IPS-11a (cell line): ENCODE measurements around the gene ZFP36L1.
"Not testable (repeated sequence)": the region's sequence is repeated elsewhere in the genome, so short reads cannot be mapped to it uniquely, and the experiment has no call there.

Source experiments
- H3K4me3 ChIP-seq: one replicate; pipeline ENCODE4 v1.5.1; 2013; ENCODE audit warnings: low read depth, low read length, control low read depth

The ZFP36L1 gene

DNA sequence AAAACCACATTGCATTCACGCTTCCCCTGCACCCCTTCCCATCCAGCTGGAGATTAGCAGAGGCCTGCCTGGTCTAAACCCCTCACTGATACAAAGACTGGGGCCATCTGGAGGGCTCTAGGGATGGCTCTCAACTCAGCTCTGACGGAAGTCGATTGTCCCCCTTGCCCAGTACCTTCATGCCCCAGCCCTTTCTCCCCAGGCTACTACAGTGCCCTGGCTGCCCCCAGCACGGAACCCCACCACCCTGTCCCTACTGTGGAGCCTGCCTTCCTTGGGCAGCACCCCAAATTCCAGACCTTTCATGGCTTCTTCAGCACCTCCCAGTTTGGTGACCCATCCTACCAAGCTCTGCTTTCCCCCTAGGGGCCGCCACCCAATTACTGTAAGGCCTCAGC is 25.6 kb downstream of the ZFP36L1 start:
- H3K4me3 ChIP-seq, result no peak overlapping the region

DNA sequence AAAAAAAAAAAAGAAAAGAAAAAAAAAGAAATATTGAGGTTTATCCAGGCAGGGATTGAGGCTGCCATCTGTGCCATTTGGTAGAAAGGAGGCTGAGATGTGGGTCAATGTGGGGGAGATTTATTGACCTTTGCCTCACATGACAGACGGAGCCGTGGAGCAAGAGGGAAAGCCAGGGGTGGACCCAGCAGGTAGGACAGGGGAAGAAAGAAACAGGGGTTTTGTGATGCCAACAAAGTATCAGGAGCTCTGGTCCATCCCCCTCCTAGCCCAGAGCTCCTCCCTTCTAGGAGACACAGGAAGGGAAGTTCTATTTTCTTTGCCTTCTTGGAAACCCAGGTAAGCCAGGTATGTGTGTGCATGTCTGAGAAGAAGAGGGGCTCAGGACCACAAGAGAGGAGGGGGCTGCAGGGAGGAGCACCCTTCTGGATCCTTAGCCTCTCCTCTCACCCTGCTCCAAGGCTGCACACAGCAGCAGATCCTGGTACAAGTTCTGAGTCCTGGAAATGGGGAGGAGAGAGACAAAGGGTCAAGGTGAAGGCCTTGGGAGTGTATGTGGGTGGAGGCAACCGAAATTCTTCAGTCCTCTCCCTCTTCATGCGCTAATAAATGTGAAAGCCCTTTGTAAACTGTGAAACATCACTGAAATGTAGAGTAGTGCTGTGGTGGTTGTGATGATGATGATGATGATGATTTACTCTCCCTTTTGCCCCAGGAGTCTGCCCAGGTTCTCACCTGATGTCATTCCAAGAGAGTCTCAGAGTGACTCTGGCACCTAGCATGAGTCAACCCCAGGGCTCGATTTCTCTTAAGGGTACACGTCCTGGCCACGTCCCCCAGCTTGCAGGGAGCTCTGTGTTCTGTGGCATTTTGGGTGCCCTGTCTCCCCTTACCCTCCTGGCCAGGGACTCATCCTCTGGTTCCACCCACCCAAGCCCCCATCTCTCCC is 26.3 kb downstream of the ZFP36L1 start:
- H3K4me3 ChIP-seq, result no peak overlapping the region

- H3K4me3 ChIP-seq, result not testable (repeated sequence)
Observed at GRCh38 chr14:68763843-68764242, 29.0 kb downstream of the ZFP36L1 start.

DNA sequence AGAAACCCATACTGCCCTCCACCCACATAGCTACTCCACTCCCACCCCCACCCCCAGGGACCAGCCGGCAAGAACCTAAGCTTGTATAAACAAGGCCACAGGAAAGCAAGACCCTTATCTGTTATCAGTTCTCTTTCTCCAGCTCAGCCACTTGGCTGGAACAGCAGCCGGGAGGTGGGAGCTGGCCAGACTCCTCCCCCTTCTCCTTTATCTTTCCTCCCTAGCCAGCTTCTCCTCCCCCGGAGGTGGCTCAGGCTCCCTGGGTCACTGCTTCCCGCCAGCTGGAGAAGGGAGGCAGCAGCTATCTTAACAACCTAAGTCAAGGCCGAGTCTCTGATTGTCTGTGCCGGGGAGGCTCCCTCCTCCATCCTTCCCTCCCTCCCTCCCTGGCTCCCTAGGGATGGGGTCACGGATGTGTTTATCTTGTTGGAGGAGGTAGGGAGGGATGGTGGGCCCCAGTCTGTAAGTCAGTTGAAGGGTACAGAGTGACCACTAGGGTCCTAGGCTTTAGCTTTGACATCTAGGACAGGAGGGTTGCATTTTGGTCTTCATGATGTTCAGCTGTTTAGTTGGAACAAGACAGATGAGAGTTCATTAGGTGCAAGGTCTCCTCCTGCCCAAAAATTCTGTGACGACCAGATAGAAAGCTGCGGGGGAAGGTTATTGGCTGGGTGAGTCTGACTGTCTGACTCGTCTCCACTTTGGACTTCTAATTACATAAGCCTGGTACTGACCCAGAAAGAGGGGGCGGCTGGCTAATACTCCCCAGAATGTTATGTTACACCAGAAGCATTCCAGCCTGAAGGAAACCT is 29.7 kb downstream of the ZFP36L1 start:
- no peak overlapping the region for H3K4me3 ChIP-seq

- H3K4me3 ChIP-seq, result no peak overlapping the region
Observed at GRCh38 chr14:68761391-68761790, 31.5 kb downstream of the ZFP36L1 start.

GRCh38 chr14:68760761-68761160 is 32.1 kb downstream of the ZFP36L1 start:
- no peak overlapping the region for H3K4me3 ChIP-seq

GRCh38 chr14:68759937-68760336 is 32.9 kb downstream of the ZFP36L1 start:
- H3K4me3 ChIP-seq, result no peak overlapping the region

DNA sequence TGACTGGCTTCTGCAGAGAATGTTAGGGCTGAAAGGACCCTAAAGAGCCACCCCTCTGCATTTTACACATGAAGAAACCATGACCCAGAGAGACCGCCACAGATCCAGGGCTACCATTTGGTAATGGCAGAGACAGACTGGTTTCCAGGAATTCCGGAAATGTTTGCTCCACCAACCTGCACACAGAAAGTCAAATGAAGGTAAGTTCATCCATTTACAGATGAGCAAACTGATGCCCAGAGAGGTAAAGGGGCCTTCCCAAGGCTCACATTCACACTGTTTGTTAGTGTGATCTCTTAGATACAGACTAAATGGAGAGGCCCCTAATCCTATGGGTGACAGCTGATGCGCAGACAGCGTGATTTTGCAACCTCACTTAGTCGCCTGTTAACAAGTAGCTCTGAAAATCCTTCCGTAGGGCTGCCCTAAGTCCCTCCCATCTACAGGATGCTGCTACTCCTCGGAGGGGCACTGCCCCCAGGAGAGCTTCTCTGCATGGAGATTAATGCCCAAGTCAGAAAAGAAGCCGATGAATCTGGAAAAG is 33.8 kb downstream of the ZFP36L1 start:
- no peak overlapping the region for H3K4me3 ChIP-seq

- H3K4me3 ChIP-seq, result no peak overlapping the region
Observed at GRCh38 chr14:68758301-68758700, 34.6 kb downstream of the ZFP36L1 start.

GRCh38 chr14:68757618-68758081 is 35.2 kb downstream of the ZFP36L1 start:
- no peak overlapping the region for H3K4me3 ChIP-seq

GRCh38 chr14:68756734-68757133 is 36.1 kb downstream of the ZFP36L1 start:
- H3K4me3 ChIP-seq, result no peak overlapping the region

GRCh38 chr14:68756000-68756481 is 36.8 kb downstream of the ZFP36L1 start:
- no peak overlapping the region for H3K4me3 ChIP-seq

- no peak overlapping the region for H3K4me3 ChIP-seq
Observed at GRCh38 chr14:68755016-68755353, 37.9 kb downstream of the ZFP36L1 start.

DNA sequence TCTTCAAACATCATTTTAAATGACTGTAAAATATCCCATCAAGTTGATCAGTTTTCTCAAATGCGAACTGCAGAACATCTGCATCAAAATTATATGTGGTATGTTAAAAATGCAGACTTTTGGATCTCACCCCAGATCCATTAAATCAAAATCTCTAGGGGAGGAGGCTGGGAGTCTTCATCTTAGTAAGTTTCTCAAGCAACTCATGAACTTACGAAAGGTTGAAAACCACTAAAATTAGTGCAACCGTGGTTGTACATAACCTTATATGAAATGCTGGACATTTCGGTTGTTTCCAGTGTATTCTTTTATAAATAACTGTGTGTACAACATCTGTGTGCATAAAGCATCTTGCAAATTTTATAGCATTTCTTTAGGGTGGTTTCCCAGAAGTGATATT is 39.2 kb downstream of the ZFP36L1 start:
- H3K4me3 ChIP-seq, result no peak overlapping the region

DNA sequence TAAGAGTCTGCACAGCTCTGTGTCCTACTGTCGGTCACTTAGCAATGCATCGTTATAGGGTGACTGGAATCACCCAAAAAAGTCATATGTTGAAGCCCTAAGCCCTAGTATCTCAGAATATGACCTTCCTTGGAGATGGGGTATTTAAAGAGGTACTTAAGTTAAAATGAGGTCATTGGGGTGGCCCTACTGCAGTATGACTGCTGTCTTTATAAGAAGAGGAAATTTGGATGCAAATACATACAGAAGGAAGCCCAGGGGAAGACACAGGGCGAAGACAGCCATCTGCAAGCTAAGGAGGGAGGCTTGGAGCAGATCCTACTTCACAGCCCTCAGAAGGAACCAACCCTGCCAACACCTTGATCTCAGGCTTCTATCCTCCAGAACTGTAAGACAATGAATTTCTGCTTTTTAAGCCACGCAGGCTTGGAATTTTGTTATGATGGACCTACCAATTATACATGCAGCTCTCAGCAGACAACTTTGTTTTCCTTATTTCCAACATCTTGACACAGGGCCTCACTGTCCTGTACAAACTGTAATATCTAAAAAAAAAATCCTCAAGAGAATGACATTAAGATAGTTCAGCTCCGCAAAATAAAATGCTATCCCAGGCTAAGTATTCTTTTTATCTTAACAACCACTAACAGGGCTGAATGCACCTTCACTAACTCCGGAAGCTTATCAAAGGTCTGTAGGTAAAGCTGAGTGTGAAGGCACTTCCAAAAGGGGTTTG is 40.4 kb downstream of the ZFP36L1 start:
- no peak overlapping the region for H3K4me3 ChIP-seq

GRCh38 chr14:68749487-68750475 is 43.1 kb downstream of the ZFP36L1 start:
- no peak overlapping the region for H3K4me3 ChIP-seq

- no peak overlapping the region for H3K4me3 ChIP-seq
Observed at GRCh38 chr14:68748691-68749090, 44.2 kb downstream of the ZFP36L1 start.

DNA sequence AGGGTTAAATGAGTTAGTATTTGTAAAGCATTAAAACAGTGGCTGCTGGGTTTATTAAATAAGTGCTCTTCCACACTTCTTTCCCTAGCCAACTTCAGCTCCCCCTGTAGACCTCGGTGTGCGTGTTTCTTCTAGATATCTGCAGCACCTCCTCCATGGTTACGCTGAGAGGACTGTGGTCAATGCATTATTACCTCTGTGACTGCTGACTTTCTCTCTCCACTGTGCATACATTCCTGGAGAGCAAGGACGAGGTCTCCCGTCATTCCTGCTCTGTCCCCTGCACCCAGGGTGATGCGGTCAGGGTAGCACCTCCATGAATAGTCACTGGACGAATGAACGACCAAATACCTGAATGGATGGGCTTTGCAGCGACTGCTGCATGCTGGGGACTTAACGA is 44.6 kb downstream of the ZFP36L1 start:
- no peak overlapping the region for H3K4me3 ChIP-seq

GRCh38 chr14:68747393-68747792 is 45.5 kb downstream of the ZFP36L1 start:
- H3K4me3 ChIP-seq, result no peak overlapping the region

DNA sequence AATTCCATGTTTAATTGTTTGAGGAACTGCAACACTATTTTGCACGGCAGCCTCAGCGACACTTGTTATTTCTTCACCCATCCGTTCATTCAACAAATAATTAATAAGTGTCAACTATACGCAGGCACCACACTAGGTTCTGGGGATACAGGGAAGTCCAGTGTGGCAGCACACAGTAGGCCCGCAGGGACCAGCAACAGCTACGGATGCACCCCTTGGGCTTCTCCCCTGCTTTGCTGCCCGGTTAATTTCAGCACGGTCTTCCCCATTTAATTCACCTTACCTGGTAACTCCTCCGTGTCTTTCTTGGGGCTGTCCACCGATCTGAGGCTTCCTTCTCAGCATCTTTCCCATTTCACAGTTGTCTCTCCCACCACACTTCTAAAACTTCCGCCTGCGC is 48.3 kb downstream of the ZFP36L1 start:
- no peak overlapping the region for H3K4me3 ChIP-seq
